AG09319 (cell line): Measurements from ENCODE around the gene NDUFAF3.
A peak's percentile ranks its signal among the peaks of the same experiment; 100 is the strongest.

Source experiments
- DNase-seq: peaks from one replicate; pipeline ENCODE4 v3.0.0-alpha.2; 2010; ENCODE audit warnings: low read depth; ENCODE audit errors: extremely low read depth
- TF ChIP-seq, protein P1 (sequence below): IDR thresholded peaks from 2 replicates; pipeline ENCODE4 v1.5.1; 2011; ENCODE audit warnings: low read depth, mild to moderate bottlenecking, inconsistent platforms, low read length, moderate library complexity

NDUFAF3 gene

DNA sequence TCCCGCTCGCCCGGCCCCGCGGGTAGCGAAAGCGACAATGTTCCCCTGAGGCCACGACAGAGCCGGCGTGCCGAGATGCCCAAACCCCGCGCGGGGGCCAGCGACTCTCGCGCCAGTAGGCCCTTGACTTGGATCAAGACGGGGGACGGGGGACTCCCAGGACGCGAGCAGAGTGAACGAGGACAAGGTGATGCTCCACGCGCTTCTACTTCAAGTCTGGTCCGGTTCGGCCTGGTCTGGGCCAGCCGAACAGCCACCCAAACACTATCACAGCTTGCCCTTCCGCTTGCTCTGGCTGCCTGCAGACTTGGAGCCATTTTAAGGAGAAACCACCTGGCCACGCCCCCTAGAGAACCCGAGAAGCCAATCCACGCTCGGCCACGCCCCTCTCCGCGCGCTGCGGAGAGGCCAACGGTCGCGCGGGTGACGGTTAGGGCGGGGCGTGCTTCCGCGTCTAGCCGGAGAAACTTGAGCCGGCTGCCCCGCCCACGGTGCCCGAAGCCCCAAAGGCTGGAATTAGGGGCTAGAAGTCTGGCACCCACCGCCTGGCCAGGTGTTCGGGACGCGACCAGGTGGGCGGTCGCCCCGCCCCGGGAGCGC lies 608 bp upstream of the NDUFAF3 start:
- peak; percentile 94 for DNase-seq
- TF ChIP-seq, protein P1, sequence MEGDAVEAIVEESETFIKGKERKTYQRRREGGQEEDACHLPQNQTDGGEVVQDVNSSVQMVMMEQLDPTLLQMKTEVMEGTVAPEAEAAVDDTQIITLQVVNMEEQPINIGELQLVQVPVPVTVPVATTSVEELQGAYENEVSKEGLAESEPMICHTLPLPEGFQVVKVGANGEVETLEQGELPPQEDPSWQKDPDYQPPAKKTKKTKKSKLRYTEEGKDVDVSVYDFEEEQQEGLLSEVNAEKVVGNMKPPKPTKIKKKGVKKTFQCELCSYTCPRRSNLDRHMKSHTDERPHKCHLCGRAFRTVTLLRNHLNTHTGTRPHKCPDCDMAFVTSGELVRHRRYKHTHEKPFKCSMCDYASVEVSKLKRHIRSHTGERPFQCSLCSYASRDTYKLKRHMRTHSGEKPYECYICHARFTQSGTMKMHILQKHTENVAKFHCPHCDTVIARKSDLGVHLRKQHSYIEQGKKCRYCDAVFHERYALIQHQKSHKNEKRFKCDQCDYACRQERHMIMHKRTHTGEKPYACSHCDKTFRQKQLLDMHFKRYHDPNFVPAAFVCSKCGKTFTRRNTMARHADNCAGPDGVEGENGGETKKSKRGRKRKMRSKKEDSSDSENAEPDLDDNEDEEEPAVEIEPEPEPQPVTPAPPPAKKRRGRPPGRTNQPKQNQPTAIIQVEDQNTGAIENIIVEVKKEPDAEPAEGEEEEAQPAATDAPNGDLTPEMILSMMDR: no peak

DNA sequence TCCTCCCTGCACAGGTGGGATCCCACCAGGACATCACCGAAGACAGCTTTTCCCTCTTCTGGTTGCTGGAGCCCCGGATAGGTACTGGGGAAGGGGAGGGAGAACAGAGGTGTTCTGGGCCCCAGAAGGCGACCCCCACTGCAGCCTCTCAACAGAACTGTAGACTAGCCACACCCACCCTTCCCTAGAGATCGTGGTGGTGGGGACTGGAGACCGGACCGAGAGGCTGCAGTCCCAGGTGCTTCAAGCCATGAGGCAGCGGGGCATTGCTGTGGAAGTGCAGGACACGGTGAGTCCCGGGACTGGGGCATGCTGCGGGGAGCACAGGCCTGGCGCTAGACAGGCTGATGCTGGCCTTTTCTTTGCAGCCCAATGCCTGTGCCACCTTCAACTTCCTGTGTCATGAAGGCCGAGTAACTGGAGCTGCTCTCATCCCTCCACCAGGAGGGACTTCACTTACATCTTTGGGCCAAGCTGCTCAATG lies 809 bp downstream of the NDUFAF3 start:
- DNase-seq: no peak
- TF ChIP-seq, protein P1: no peak

DNA sequence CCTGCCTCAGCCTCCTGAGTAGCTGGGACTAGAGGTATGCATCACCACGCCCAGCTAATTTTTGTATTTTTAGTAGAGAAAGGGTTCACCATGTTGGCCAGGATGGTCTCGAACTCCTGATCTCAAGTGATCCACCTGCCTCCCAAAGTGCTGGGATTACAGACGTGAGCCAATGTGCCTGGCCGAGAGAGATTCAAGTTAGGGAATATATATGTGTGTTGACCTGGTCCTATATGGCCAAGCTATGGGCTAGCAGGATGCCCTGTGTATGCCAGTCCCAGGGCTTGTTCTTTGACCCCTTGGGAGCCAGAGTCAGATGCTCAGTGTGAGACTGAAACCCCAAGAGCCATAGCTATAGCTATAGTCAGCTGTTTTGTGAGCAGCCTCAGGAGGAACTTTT lies 1.9 kb downstream of the NDUFAF3 start:
- TF ChIP-seq, protein P1: no peak
- no peak for DNase-seq

DNA sequence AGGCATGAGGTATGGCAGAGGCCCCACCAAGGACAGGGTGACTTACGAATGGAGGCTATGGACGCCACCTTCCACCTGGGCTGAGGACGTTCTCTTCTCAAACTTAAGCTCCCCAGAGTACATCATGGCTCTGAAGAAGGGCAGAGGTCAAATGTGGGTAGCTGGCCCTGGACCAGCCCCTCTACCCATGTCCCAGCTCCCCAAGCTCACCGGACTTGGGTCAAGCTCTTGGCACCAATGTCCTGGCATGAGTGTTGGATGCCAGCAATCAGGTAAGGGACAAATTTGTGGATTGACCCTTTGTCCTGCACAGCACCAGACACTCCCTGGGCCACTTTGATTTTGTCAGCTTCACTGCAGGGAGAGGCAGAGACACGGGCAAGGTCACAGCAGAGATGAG lies 2.5 kb downstream of the NDUFAF3 start:
- TF ChIP-seq, protein P1: no peak
- DNase-seq: no peak

DNA sequence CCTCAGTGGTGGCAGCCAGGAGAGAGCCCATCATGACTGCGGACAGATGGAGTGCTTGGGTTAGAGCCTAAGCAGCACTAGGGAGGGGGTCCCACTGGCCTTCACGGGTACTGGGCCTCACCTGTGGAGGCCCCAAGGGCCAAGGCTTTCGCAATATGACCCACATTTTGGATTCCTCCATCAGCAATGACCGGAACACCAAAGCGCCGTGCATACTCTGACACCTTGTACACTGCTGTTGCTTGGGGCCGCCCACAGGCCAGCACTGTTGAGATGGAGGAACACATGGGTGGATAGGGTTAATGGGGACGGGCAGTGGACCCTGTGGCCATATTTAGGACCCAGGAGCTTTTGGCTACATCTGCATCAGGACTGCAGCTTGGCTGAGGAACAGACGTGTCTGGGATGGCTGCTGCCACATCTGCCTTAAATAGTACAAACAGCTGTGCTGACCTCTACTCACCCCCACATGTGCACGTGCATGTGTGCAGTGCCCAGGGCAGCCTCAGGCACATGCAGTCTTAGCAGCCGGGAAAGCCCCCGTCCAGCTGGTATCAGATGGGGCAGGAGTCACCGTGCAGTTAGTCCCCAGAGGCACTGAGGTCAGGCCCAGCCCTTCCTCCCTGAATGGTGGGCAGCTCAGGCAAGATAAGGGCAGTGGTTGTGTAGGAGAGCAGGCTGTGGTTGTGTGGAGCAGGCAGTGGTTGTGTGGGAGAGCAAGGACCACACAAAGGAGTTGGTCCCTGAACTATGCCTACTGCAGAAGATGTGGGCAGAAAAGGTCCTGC lies 3.3 kb downstream of the NDUFAF3 start:
- TF ChIP-seq, protein P1: no peak
- no peak for DNase-seq

DNA sequence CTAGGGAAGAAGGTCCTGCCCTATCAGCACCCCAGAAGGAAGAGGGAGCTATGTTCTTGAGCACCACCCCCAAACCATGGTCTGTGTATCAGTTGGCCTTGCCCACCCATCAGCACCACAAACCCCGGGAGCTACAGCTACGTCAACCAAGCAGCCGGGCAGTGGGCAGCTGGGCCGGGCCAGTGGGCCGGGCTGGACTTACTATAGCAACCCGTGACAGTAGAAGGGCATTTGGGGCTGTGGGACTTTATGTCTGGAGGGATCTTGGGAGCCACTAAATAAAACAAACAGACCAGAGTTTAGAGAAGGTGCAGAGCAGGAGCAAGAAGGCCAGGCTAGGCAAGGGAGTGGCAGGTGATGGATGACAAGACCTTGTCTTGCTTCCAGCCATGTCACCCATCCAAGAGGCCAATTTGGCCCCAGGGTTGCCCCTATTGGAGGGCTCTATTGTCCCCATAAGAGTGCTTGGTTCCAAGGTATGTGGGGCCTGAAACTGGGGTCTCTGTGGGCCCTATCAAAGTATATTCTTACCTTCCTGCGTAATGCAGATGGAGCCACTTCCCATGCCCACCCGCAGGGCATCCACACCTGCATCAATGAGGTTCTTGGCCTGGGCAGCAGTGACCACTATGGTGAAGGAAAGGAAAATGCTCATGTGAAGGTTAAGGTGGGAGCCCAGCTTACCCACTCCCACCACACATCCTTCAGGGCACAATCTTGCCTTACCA lies 4.0 kb downstream of the NDUFAF3 start:
- TF ChIP-seq, protein P1: no peak
- no peak for DNase-seq

DNA sequence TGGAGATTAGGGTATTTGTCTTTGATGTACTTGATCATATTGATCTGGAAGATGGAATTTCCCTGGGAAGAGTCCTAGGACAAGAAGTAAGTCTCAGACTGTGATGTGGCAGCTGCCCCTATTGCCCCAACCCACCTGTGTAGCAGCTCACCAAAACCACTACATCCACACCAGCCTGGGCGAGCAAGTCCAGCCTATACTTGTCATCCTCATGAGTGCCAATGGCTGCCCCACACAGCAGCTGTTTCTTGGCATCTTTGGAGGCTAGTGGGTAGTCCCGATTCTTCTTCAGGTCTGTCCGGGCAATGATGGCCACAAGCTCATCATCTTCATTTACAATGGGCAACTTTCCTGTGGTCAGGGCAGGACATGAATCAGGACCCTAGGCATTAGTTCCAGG lies 4.6 kb downstream of the NDUFAF3 start:
- no peak for DNase-seq

More for the DNA sequence above, 4.6 kb downstream of the NDUFAF3 start:
- TF ChIP-seq, protein P1: no peak
